22Rv1 (cell line): Measurements from ENCODE around the gene CAMKMT.

Source experiments
- ZFX ChIP-seq: fragments of 450-650 bp; IDR thresholded peaks from 2 replicates; pipeline ENCODE4 v1.6.1; 2017; ENCODE audit warnings: antibody characterized with exemption, borderline replicate concordance
- TF ChIP-seq, protein P1 (sequence below): fragments of 450-650 bp; IDR thresholded peaks from 2 replicates; pipeline ENCODE4 v1.5.1; 2017; ENCODE audit warnings: mild to moderate bottlenecking

DNA sequence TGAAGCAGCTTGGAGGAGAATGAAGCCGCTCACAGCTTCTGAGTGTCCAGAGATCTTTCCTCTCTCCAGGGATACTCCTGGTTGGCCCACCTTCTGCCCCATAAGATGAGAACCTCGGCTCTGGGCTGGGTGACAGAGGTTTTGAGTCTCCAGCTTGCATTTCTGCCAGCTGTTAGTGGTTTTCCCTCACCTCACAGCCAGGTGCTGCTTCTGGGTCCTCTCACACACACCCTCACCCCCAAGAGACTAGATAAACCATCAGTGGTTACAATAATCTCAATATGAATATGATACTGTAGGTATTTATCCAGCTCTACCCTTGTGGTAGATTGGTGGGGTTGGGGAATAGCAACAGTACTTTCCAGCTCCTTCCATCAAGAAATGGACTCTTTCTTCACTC is 418.0 kb downstream of the CAMKMT start:
- TF ChIP-seq, protein P1, sequence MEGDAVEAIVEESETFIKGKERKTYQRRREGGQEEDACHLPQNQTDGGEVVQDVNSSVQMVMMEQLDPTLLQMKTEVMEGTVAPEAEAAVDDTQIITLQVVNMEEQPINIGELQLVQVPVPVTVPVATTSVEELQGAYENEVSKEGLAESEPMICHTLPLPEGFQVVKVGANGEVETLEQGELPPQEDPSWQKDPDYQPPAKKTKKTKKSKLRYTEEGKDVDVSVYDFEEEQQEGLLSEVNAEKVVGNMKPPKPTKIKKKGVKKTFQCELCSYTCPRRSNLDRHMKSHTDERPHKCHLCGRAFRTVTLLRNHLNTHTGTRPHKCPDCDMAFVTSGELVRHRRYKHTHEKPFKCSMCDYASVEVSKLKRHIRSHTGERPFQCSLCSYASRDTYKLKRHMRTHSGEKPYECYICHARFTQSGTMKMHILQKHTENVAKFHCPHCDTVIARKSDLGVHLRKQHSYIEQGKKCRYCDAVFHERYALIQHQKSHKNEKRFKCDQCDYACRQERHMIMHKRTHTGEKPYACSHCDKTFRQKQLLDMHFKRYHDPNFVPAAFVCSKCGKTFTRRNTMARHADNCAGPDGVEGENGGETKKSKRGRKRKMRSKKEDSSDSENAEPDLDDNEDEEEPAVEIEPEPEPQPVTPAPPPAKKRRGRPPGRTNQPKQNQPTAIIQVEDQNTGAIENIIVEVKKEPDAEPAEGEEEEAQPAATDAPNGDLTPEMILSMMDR, result no peak
- TF ChIP-seq ZFX, result no peak
